ENCODE results near the gene NR1H2. TPM values are rescaled to one million over a fixed set of nuclear protein-coding genes. Genes with fewer than 3 reads are reported as not detected.
A peak's percentile ranks its signal among the peaks of the same experiment; 100 is the strongest.

The NR1H2 gene
- total RNA-seq, 4 donors from 2014 or later, result 45.3 to 115 (median 61.4) TPM

DNA sequence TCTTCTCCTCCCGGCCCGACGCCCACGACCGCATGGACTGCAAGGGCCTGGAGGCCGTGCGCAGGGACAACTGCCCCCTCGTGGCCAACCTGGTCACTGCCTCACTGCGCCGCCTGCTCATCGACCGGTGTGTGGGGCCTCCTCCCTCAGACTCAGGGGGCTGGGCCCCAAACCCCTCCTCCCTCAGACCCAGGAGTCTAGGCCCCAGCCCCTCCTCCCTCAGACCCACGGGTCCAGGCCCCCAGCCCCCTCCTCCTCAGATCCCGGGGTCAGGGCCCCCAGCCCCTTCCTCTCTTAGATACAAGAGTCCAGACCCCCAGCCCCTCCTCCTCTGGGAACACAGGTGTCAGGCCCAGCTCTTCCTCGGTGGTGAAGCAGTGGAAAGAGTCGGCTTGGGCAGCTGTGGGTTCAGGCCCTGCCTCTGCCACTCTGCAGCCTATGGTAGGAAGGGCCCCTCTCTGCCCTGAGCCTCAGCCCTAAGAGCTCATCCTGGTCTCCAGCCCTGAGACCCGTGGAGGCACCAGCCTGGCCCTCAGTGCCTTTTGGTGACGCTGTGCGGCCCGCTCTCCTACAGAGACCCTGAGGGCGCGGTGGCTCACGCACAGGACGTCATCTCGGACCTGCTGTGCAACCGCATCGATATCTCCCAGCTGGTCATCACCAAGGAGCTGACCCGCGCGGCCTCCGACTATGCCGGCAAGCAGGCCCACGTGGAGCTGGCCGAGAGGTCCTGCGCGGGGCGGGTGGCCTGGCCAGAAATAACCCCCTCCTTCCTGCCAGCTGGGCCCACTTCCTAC lies 38.8 kb downstream of the NR1H2 start:
- peak; percentile 58 to 73 for DNase-seq
- Histone ChIP-seq H3K9me3 (no peaks in the 10 kb centered on the region), H3K4me3 (no peak overlapping the region), H3K27ac (no peak overlapping the region), H3K4me1 (no peaks in the 10 kb centered on the region), H3K27me3 (peaks cover 0 to 13% of the 10 kb centered on the region in 2 donors), H3K36me3 (no peaks in the 10 kb centered on the region)
- TF ChIP-seq, protein P1, sequence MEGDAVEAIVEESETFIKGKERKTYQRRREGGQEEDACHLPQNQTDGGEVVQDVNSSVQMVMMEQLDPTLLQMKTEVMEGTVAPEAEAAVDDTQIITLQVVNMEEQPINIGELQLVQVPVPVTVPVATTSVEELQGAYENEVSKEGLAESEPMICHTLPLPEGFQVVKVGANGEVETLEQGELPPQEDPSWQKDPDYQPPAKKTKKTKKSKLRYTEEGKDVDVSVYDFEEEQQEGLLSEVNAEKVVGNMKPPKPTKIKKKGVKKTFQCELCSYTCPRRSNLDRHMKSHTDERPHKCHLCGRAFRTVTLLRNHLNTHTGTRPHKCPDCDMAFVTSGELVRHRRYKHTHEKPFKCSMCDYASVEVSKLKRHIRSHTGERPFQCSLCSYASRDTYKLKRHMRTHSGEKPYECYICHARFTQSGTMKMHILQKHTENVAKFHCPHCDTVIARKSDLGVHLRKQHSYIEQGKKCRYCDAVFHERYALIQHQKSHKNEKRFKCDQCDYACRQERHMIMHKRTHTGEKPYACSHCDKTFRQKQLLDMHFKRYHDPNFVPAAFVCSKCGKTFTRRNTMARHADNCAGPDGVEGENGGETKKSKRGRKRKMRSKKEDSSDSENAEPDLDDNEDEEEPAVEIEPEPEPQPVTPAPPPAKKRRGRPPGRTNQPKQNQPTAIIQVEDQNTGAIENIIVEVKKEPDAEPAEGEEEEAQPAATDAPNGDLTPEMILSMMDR (IDR thresholded peaks at IDR 0.05), result peak; percentile 76 to 82 (median 80)
- no peak for TF ChIP-seq POLR2A (IDR thresholded peaks at IDR 0.05)
- intact Hi-C loops (cut with DNase I; ENCODE audit: low total_unique reads), result loop anchor here (5.0 kb wide), 1 partner anchor 48 kb away; the partner anchor contains the start of gene NAPSA

DNA sequence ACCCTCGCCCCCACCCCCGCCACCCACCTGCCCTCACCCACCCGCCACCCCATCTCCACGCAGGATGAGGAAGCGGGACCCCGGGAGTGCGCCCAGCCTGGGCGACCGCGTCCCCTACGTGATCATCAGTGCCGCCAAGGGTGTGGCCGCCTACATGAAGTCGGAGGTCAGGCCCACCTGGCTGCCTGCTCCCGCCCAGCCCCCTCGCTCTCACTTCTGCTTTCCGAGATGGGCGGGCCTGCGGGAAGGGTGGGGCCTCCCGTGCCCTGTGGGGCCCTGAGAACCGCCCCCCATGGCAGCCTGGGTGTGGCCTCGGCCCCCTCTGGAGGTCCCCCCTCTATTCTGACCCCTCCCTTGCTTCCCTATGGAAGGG lies 39.4 kb downstream of the NR1H2 start:
- TF ChIP-seq POLR2A (IDR thresholded peaks at IDR 0.05), result no peak
- TF ChIP-seq, protein P1 (IDR thresholded peaks at IDR 0.05), result no peak
- H3K36me3 ChIP-seq, result no peaks in the 10 kb centered on the region
- no peaks in the 10 kb centered on the region for H3K9me3 ChIP-seq
- peaks cover 0 to 18% of the 10 kb centered on the region in 2 donors for H3K27me3 ChIP-seq
- no peak overlapping the region for H3K4me3 ChIP-seq
- intact Hi-C loops (cut with DNase I; ENCODE audit: low total_unique reads), result no loop called here
- no peak overlapping the region for H3K27ac ChIP-seq
- DNase-seq, result no peak
- H3K4me1 ChIP-seq, result no peaks in the 10 kb centered on the region

DNA sequence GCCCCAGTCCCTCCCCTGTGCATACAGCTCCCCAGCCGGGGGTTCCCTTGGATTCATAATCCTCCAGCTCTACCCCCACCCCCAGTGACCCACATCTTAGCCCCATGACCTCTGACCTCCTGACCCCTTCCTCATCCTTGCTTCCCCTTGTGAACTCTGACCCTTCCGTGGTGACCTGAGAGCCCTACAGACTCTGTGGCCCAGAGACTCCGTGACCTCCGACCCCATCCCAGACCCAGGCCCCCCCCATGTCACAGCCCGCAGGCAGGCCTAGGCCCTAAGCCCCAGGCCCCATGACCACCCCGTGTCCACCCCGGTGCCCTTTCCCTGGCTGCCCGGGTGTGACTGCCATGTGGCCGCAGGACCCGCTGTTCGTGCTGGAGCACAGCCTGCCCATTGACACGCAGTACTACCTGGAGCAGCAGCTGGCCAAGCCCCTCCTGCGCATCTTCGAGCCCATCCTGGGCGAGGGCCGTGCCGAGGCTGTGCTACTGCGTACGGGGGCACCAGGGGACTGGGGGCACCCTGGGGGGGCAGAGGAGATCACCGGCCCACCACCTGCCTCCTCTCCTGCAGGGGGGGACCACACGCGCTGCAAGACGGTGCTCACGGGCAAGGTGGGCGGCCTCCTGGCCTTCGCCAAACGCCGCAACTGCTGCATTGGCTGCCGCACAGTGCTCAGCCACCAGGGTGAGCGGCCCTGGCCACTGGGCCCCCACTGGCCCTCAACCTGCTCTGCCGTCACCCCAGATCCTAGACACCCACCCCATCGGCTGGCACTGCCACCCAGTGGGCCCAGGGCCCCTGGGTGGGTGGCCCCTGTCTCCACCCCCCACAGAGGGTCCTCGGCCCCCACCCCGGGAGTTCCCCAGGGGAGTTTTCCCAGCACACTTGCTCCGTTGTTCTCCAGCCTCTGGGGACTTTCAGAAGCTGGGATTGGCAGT lies 40.0 kb downstream of the NR1H2 start:
- Histone ChIP-seq H3K4me1 (no peaks in the 10 kb centered on the region), H3K36me3 (no peaks in the 10 kb centered on the region), H3K4me3 (no peak overlapping the region), H3K27me3 (peaks cover 0 to 22% of the 10 kb centered on the region in 2 donors), H3K9me3 (no peaks in the 10 kb centered on the region), H3K27ac (no peak overlapping the region)
- DNase-seq, result no peak
- TF ChIP-seq, protein P1 (IDR thresholded peaks at IDR 0.05), result no peak
- TF ChIP-seq POLR2A (IDR thresholded peaks at IDR 0.05), result no peak
- intact Hi-C loops (cut with DNase I; ENCODE audit: low total_unique reads), result no loop called here

DNA sequence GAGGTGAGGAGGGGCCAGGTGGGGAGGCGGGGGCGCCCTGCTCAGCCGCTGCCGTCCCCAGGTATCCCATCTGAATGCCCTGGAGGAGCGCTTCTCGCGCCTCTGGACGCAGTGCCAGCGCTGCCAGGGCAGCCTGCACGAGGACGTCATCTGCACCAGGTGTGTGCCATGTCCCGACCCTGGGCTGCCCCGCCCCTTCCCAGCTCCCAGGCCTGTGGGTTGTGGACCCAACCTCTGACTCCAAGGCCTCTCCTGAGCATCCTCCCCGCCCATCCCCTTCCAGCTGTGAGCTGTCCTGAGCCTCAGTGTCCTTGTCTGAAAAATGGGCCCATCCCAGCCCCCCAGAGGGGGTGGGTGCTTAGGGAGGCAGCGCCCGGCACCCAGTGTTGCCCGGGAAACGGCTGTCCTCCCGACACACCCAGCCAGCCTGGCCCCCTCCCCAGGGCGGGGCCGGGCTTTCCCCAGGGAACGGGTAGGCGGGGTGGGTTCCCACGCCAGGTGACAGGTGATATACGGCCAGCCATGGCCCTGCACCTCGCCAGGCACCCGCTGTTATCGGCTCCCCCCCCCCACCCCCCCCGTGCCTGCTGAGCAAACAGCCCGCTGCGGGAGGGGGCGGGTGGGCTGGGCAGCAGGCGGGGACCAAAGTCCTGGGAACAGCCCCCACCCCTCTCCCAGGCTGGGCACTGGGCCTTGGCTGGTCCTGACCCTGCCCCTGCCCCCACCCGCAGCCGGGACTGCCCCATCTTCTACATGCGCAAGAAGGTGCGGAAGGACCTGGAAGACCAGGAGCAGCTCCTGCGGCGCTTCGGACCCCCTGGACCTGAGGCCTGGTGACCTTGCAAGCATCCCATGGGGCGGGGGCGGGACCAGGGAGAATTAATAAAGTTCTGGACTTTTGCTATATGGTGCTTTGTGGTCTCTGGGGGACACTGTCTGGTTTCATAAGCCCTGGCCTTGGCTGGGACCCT lies 41.1 kb downstream of the NR1H2 start:
- TF ChIP-seq, protein P1 (IDR thresholded peaks at IDR 0.05), result no peak
- TF ChIP-seq POLR2A (IDR thresholded peaks at IDR 0.05), result no peak
- Histone ChIP-seq H3K36me3 (no peaks in the 10 kb centered on the region), H3K27me3 (peaks cover 0 to 22% of the 10 kb centered on the region in 2 donors), H3K27ac (no peak overlapping the region), H3K4me1 (no peaks in the 10 kb centered on the region), H3K4me3 (no peak overlapping the region), H3K9me3 (no peaks in the 10 kb centered on the region)
- DNase-seq, result no peak
- intact Hi-C loops (cut with DNase I; ENCODE audit: low total_unique reads), result no loop called here

All from uterus (tissue), 4 donors.